GM18499 (cell line): ENCODE results near the gene GFRA4.

Experiments
- ATAC-seq: cut with Tn5 transposase; IDR thresholded peaks from one replicate; pipeline ENCODE4 v1.9.1; 2021; ENCODE audit warnings: moderate number of reproducible peaks; ENCODE audit not compliant: insufficient read depth, unreplicated experiment

The GFRA4 gene

GRCh38 chr20:3696200-3696599 is 33.0 kb upstream of the GFRA4 start:
- no peak for ATAC-seq

- ATAC-seq = no peak
Observed at GRCh38 chr20:3694864-3695263, 31.7 kb upstream of the GFRA4 start.

- ATAC-seq = no peak
Observed at GRCh38 chr20:3693376-3693775, 30.2 kb upstream of the GFRA4 start.

GRCh38 chr20:3692706-3693294 is 29.6 kb upstream of the GFRA4 start:
- ATAC-seq = no peak

GRCh38 chr20:3691897-3692296 is 28.7 kb upstream of the GFRA4 start:
- ATAC-seq = no peak

- no peak for ATAC-seq
Observed at GRCh38 chr20:3691306-3691705, 28.1 kb upstream of the GFRA4 start.

- no peak for ATAC-seq
Observed at GRCh38 chr20:3690413-3690812, 27.2 kb upstream of the GFRA4 start.

GRCh38 chr20:3689978-3690377 is 26.8 kb upstream of the GFRA4 start:
- ATAC-seq = no peak

- ATAC-seq = no peak
Observed at GRCh38 chr20:3687655-3688054, 24.5 kb upstream of the GFRA4 start.

GRCh38 chr20:3686867-3687321 is 23.7 kb upstream of the GFRA4 start:
- no peak for ATAC-seq

GRCh38 chr20:3686421-3686820 is 23.2 kb upstream of the GFRA4 start:
- ATAC-seq = no peak

GRCh38 chr20:3685341-3685740 is 22.1 kb upstream of the GFRA4 start:
- no peak for ATAC-seq

GRCh38 chr20:3681931-3682781 is 19.0 kb upstream of the GFRA4 start, which contains the start of gene ADAM33:
TSS of gene ADAM33 (minus strand) at chr20:3682010. CDS start at chr20:3682004, 6 bp downstream.
- ATAC-seq = no peak

GRCh38 chr20:3681352-3681930 is 18.2 kb upstream of the GFRA4 start:
- no peak for ATAC-seq

GRCh38 chr20:3680701-3681351 is 17.6 kb upstream of the GFRA4 start:
- ATAC-seq = no peak

- ATAC-seq = no peak
Observed at GRCh38 chr20:3679749-3680700, 16.8 kb upstream of the GFRA4 start.

- no peak for ATAC-seq
Observed at GRCh38 chr20:3678856-3679720, 15.9 kb upstream of the GFRA4 start.

GRCh38 chr20:3678198-3678597 is 15.0 kb upstream of the GFRA4 start:
- ATAC-seq = no peak

- no peak for ATAC-seq
Observed at GRCh38 chr20:3677733-3678132, 14.5 kb upstream of the GFRA4 start.
